ENCODE results near the gene ALDH1B1. TPM values are rescaled to one million over a fixed set of nuclear protein-coding genes. Genes with fewer than 3 reads are reported as not detected.

Gene ALDH1B1
- total RNA-seq, 1 experiment from 2014 or later: 55.5 TPM

DNA sequence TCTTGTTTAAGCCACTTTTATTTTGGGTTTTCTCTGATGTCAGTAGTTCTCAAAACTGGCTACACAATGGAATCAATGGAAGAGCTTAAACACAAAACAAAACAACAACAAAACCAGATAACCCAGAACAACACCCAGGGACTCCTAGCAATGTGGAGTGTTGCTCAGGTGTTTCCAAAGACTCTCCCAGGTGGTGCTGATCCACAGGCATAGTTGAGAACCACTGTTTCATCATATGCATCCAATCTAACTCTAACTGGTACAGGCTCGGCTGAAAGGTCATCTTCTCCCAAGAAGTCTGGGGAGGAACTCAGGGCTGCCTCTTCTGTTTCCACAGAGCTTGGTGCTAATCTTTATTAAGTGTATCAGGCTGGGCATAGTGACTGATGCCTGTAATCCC, 5.4 kb upstream of the ALDH1B1 start:
- Mint-ChIP-seq H3K9me3 (peaks cover 20% of the 10 kb centered on the region), H3K36me3 (peaks cover 9% of the 10 kb centered on the region; the same call in 1 of the 2 replicates), H3K4me3 (no peak overlapping the region), H3K4me1 (peaks cover 10% of the 10 kb centered on the region), H3K27ac (no peak overlapping the region), H3K27me3 (ENCODE audit: low read depth) (peaks cover 96% of the 10 kb centered on the region)
- no peak for TF ChIP-seq ZNF317 (CRISPR knock-in tag; IDR thresholded peaks at IDR 0.05; ENCODE audit: borderline replicate concordance, low read depth)
- TF ChIP-seq, protein P1, sequence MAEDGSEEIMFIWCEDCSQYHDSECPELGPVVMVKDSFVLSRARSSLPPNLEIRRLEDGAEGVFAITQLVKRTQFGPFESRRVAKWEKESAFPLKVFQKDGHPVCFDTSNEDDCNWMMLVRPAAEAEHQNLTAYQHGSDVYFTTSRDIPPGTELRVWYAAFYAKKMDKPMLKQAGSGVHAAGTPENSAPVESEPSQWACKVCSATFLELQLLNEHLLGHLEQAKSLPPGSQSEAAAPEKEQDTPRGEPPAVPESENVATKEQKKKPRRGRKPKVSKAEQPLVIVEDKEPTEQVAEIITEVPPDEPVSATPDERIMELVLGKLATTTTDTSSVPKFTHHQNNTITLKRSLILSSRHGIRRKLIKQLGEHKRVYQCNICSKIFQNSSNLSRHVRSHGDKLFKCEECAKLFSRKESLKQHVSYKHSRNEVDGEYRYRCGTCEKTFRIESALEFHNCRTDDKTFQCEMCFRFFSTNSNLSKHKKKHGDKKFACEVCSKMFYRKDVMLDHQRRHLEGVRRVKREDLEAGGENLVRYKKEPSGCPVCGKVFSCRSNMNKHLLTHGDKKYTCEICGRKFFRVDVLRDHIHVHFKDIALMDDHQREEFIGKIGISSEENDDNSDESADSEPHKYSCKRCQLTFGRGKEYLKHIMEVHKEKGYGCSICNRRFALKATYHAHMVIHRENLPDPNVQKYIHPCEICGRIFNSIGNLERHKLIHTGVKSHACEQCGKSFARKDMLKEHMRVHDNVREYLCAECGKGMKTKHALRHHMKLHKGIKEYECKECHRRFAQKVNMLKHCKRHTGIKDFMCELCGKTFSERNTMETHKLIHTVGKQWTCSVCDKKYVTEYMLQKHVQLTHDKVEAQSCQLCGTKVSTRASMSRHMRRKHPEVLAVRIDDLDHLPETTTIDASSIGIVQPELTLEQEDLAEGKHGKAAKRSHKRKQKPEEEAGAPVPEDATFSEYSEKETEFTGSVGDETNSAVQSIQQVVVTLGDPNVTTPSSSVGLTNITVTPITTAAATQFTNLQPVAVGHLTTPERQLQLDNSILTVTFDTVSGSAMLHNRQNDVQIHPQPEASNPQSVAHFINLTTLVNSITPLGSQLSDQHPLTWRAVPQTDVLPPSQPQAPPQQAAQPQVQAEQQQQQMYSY (CRISPR knock-in tag; IDR thresholded peaks at IDR 0.05): no peak
- TF ChIP-seq ATF1 (CRISPR knock-in tag; IDR thresholded peaks at IDR 0.05): no peak
- no peak for TF ChIP-seq ELF4 (CRISPR knock-in tag; IDR thresholded peaks at IDR 0.05; ENCODE audit: low read depth)
- no peak for TF ChIP-seq TEAD1 (CRISPR knock-in tag; IDR thresholded peaks at IDR 0.05)
- TF ChIP-seq ZNF138 (CRISPR knock-in tag; conservative IDR thresholded peaks at IDR 0.05): no peak
- TF ChIP-seq MLX (CRISPR knock-in tag; IDR thresholded peaks at IDR 0.05): no peak
- TF ChIP-seq FOXP1 (CRISPR knock-in tag; IDR thresholded peaks at IDR 0.05; ENCODE audit: borderline replicate concordance): no peak
- TF ChIP-seq ZBTB21 (CRISPR knock-in tag; IDR thresholded peaks at IDR 0.05; ENCODE audit: borderline replicate concordance): no peak
- TF ChIP-seq ZNF263 (CRISPR knock-in tag; IDR thresholded peaks at IDR 0.05; ENCODE audit: low read depth): no peak
- no peak for TF ChIP-seq ARID4B (CRISPR knock-in tag; IDR thresholded peaks at IDR 0.05; ENCODE audit: borderline replicate concordance)
- TF ChIP-seq ERG (CRISPR knock-in tag; IDR thresholded peaks at IDR 0.05): no peak
- no peak for TF ChIP-seq GTF2I (CRISPR knock-in tag; conservative IDR thresholded peaks at IDR 0.05)
- no peak for TF ChIP-seq ZNF396 (CRISPR knock-in tag; IDR thresholded peaks at IDR 0.05; ENCODE audit: borderline replicate concordance)
- TF ChIP-seq EMX1 (CRISPR knock-in tag; IDR thresholded peaks at IDR 0.05): no peak
- TF ChIP-seq ZNF121 (CRISPR knock-in tag; IDR thresholded peaks at IDR 0.05): no peak
- no peak for TF ChIP-seq CREM (CRISPR knock-in tag; IDR thresholded peaks at IDR 0.05)
- no peak for TF ChIP-seq FOXK1 (CRISPR knock-in tag; IDR thresholded peaks at IDR 0.05)
- TF ChIP-seq NFATC4 (CRISPR knock-in tag; IDR thresholded peaks at IDR 0.05): no peak
- TF ChIP-seq ZNF532 (CRISPR knock-in tag; IDR thresholded peaks at IDR 0.05; ENCODE audit: borderline replicate concordance): no peak
- ChIA-PET CTCF (no interaction called here), POLR2A (no interaction called here)
- DNase-seq (ENCODE audit: low spot score) (no peak), ATAC-seq (no peak)

All from WTC11 (cell line).